WTC11 (cell line): ENCODE data around the gene TXNL4A. TPM values are rescaled to one million over a fixed set of nuclear protein-coding genes. Genes with fewer than 3 reads are reported as not detected.

Experiments used
- ATAC-seq: fragments of 200-7000 bp; cut with Tn5 transposase; 2 replicates; pipeline ENCODE4 v1.10.0; 2021; ENCODE audit warnings: mild to moderate bottlenecking, moderate library complexity
- CTCF ChIA-PET: fragments of 300-600 bp; sonication (Branson Sonifier 250); formaldehyde crosslinking; loops from one replicate; lab custom pipeline; 2021; ENCODE audit warnings: antibody characterized with exemption; lab: Charles Lee
- POLR2A ChIA-PET: fragments of 350-600 bp; sonication (Branson Sonifier 250); formaldehyde crosslinking; loops from one replicate; lab custom pipeline; 2021; ENCODE audit warnings: antibody characterized with exemption; lab: Charles Lee
- DNase-seq: peaks from one replicate; pipeline ENCODE4 v3.0.0; 2021; ENCODE audit warnings: low spot score
- H3K27ac Mint-ChIP-seq: 2 replicates; pipeline ENCODE4 v1.8.0; 2021; ENCODE audit warnings: mixed read lengths
- H3K27me3 Mint-ChIP-seq: 2 replicates; pipeline ENCODE4 v1.8.0; 2021; ENCODE audit warnings: low read depth, mild to moderate bottlenecking, moderate library complexity, mixed read lengths
- H3K36me3 Mint-ChIP-seq: 2 replicates; pipeline ENCODE4 v1.8.0; 2021; ENCODE audit warnings: mixed read lengths
- H3K4me1 Mint-ChIP-seq: 2 replicates; pipeline ENCODE4 v1.8.0; 2022; ENCODE audit warnings: mixed read lengths
- H3K4me3 Mint-ChIP-seq: 2 replicates; pipeline ENCODE4 v1.8.0; 2021; ENCODE audit warnings: mild to moderate bottlenecking, moderate library complexity, mixed read lengths
- H3K9me3 Mint-ChIP-seq: 2 replicates; pipeline ENCODE4 v1.8.0; 2021; ENCODE audit warnings: mixed read lengths
- ATF2 ChIP-seq: sonication (generic); formaldehyde crosslinking; IDR thresholded peaks from 2 replicates; pipeline ENCODE4 v1.8.1; 2022; ENCODE audit warnings: low read depth, missing genetic modification reagents, borderline replicate concordance
- CBFB ChIP-seq: sonication (generic); formaldehyde crosslinking; IDR thresholded peaks from 2 replicates; pipeline ENCODE4 v1.8.1; 2022; ENCODE audit warnings: mild to moderate bottlenecking, low read depth, missing genetic modification reagents
- E2F5 ChIP-seq: sonication (generic); formaldehyde crosslinking; IDR thresholded peaks from 2 replicates; pipeline ENCODE4 v1.8.1; 2022; ENCODE audit warnings: mild to moderate bottlenecking, moderate library complexity, missing genetic modification reagents
- ELF4 ChIP-seq: sonication (generic); formaldehyde crosslinking; IDR thresholded peaks from 2 replicates; pipeline ENCODE4 v1.8.1; 2022; ENCODE audit warnings: low read depth, mild to moderate bottlenecking, moderate library complexity, missing genetic modification reagents
- ERG ChIP-seq: fragments of 250-450 bp; sonication (Bioruptor Pico); IDR thresholded peaks from 2 replicates; pipeline ENCODE4 v1.8.0; 2021; ENCODE audit warnings: mild to moderate bottlenecking
- FOXK1 ChIP-seq: sonication (generic); formaldehyde crosslinking; IDR thresholded peaks from 2 replicates; pipeline ENCODE4 v1.8.0; 2022; ENCODE audit warnings: mild to moderate bottlenecking, moderate library complexity, missing genetic modification reagents
- GRHL2 ChIP-seq: fragments of 250-450 bp; sonication (Bioruptor Pico); IDR thresholded peaks from 2 replicates; pipeline ENCODE4 v1.8.0; 2022; ENCODE audit warnings: mild to moderate bottlenecking, moderate library complexity; ENCODE audit not compliant: insufficient replicate concordance, severe bottlenecking
- GTF2I ChIP-seq: fragments of 250-450 bp; sonication (Bioruptor Pico); conservative IDR thresholded peaks from 2 replicates; pipeline ENCODE4 v1.4.0; 2021; ENCODE audit warnings: mild to moderate bottlenecking
- HMGA2 ChIP-seq: fragments of 250-450 bp; sonication (Bioruptor Pico); IDR thresholded peaks from 2 replicates; pipeline ENCODE4 v1.4.0; 2021; ENCODE audit warnings: mild to moderate bottlenecking, moderate library complexity
- MAX ChIP-seq: sonication (generic); formaldehyde crosslinking; IDR thresholded peaks from 2 replicates; pipeline ENCODE4 v1.8.0; 2022; ENCODE audit warnings: mild to moderate bottlenecking, missing genetic modification reagents
- MYBL2 ChIP-seq: sonication (generic); formaldehyde crosslinking; IDR thresholded peaks from 2 replicates; pipeline ENCODE4 v1.8.1; 2023; ENCODE audit warnings: mild to moderate bottlenecking, moderate library complexity, missing genetic modification reagents
- SMAD3 ChIP-seq: sonication (generic); formaldehyde crosslinking; IDR thresholded peaks from 2 replicates; pipeline ENCODE4 v1.8.0; 2022; ENCODE audit warnings: missing genetic modification reagents, mild to moderate bottlenecking, borderline replicate concordance
- TEAD1 ChIP-seq: sonication (generic); formaldehyde crosslinking; IDR thresholded peaks from 2 replicates; pipeline ENCODE4 v1.8.0; 2022; ENCODE audit warnings: mild to moderate bottlenecking, missing genetic modification reagents
- TEAD4 ChIP-seq: sonication (generic); formaldehyde crosslinking; IDR thresholded peaks from 2 replicates; pipeline ENCODE4 v1.8.0; 2022; ENCODE audit warnings: mild to moderate bottlenecking, missing genetic modification reagents
- TP53 ChIP-seq: sonication (generic); formaldehyde crosslinking; IDR thresholded peaks from 2 replicates; pipeline ENCODE4 v1.8.1; 2023; ENCODE audit warnings: mild to moderate bottlenecking, missing genetic modification reagents
- USF2 ChIP-seq: sonication (generic); formaldehyde crosslinking; IDR thresholded peaks from 2 replicates; pipeline ENCODE4 v1.8.1; 2023; ENCODE audit warnings: mild to moderate bottlenecking, missing genetic modification reagents, moderate library complexity
- ZBTB21 ChIP-seq: sonication (generic); formaldehyde crosslinking; IDR thresholded peaks from 2 replicates; pipeline ENCODE4 v1.8.1; 2023; ENCODE audit warnings: mild to moderate bottlenecking, missing genetic modification reagents, borderline replicate concordance
- ZNF138 ChIP-seq: sonication (generic); formaldehyde crosslinking; conservative IDR thresholded peaks from 2 replicates; pipeline ENCODE4 v1.8.1; 2022; ENCODE audit warnings: mild to moderate bottlenecking, moderate library complexity, missing genetic modification reagents
- total RNA-seq: library from RNA; stranded (reverse); gene quantifications from 3 replicates; pipeline ENCODE4 v1.2.3, GENCODE V29; 2021
- TF ChIP-seq, protein P1 (sequence below): sonication (generic); formaldehyde crosslinking; IDR thresholded peaks from 2 replicates; pipeline ENCODE4 v1.8.0; 2022; ENCODE audit warnings: mild to moderate bottlenecking, missing genetic modification reagents
- TF ChIP-seq, protein P2 (sequence below): sonication (generic); formaldehyde crosslinking; IDR thresholded peaks from 2 replicates; pipeline ENCODE4 v1.8.0; 2023; ENCODE audit warnings: missing genetic modification reagents, mild to moderate bottlenecking, borderline replicate concordance
- TF ChIP-seq, protein P3 (sequence below): sonication (generic); formaldehyde crosslinking; IDR thresholded peaks from 2 replicates; pipeline ENCODE4 v1.8.1; 2023; ENCODE audit warnings: mild to moderate bottlenecking, moderate library complexity, missing genetic modification reagents

The TXNL4A gene
- total RNA-seq, 1 experiment from 2014 or later, result 157 TPM

DNA sequence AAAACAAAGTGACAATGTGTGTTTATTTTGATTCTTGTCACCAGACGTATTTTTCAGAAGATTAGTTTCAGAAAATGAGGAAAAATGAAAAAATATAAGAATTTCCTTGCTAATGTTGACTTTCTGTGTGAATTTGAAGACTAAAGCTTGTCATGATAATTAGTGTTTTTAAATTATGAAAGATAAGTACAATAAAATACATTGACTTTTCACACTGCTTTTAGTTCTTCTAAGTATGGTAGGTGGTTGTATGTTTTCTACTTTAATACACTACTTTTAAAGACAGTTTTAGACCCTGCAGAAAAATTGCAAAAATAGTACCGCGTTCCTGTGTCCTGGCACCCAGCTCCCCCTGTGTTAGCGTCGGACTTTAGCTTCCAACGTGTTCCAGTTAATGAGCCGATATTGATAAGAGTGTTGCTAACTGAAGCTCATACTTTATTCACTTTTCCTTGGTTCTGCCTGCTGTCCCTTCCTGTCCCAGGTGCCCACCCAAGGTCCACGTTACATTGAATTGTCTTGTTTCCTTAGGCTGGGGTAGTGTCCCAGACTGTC is 46.6 kb upstream of the TXNL4A start (continued):
- TF ChIP-seq ERG (CRISPR knock-in tag), result no peak

DNA sequence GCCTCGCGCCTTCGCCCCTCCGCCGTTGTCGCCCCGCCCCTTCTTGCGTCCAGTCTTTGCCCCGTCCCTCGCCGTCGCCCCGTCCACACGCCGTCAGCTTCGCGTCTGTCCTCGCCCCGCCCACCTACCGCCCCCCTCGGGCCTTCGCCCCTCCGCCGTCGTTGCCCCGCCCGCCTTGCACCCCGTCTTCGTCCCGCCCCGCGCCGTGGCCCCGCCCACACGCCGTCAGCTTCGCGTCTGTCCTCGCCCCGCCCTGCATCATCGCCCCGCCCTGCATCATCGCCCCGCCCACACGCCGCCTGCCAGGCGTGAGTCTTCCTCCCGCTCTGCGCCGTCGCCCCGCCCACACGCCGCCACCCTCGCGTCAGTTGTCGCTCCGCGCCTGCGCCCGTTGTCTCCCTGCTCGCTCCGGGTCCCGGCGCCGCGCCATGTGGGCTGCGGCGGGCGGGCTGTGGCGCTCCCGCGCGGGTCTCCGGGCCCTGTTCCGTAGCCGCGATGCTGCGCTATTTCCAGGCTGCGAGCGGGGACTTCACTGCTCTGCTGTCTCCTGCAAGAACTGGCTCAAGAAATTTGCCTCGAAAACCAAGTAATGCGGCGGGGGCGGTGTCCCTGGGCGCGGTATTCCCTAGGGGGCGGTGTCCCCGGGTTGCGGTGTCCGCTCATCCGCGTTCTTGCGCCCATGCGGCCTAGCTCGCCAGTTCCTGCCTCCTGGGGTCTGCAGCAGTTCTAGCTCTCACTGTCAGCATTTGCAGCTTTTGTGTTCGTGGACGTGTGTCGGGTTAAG is 45.9 kb upstream of the TXNL4A start, which contains the start of gene RBFA:
RBFA (plus strand) TSS at position 367 of the 784 bp plus-strand sequence; CDS start at position 429, 62 bp downstream.
- peak; percentile 100 for DNase-seq
- Mint-ChIP-seq H3K27ac (peak within 1 kb of the TSS; percentile 84), H3K27me3 (peaks cover 6% of the 10 kb centered on the region), H3K4me1 (peaks cover 25% of the 10 kb centered on the region), H3K4me3 (peak within 1 kb of the TSS; percentile 84), H3K36me3 (peaks cover 11% of the 10 kb centered on the region), H3K9me3 (no peaks in the 10 kb centered on the region)
- ChIA-PET POLR2A (interaction anchor here (0.6 to 1.4 kb wide), 8 partner anchors 14 to 1099 kb away, joined by 3 to 6 read pairs (median 4); partner anchors contain the start of gene ADNP2), CTCF (interaction anchor here (0.6 to 2.2 kb wide), 19 partner anchors 9 to 234 kb away, joined by 3 to 8 read pairs (median 4); partner anchors contain the start of gene ADNP2)
- ATAC-seq, result peak; percentile 88
- TF ChIP-seq HMGA2 (no peak), MYBL2 (peak; percentile 57; the same call in 1 of the 2 replicates), ELF4 (CRISPR knock-in tag) (0 out of 2 replicates have a peak, but pooled peaks have one; percentile 38), E2F5 (0 out of 2 replicates have a peak, but pooled peaks have one; percentile 44), TEAD4 (CRISPR knock-in tag) (peak; percentile 59; the same call in 1 of the 2 replicates), ATF2 (CRISPR knock-in tag) (no peak), GRHL2 (CRISPR knock-in tag) (no peak), GTF2I (CRISPR knock-in tag) (no peak), ZNF138 (CRISPR knock-in tag) (no peak), USF2 (CRISPR knock-in tag) (peak; percentile 51), ZBTB21 (CRISPR knock-in tag) (peak; percentile 49; the same call in 1 of the 2 replicates), TEAD1 (peak; percentile 33; the same call in 1 of the 2 replicates), SMAD3 (CRISPR knock-in tag) (peak; percentile 84; the same call in 1 of the 2 replicates), TP53 (peak; percentile 53; the same call in 1 of the 2 replicates), MAX (CRISPR knock-in tag) (peak; percentile 92; the same call in 1 of the 2 replicates), CBFB (CRISPR knock-in tag) (no peak), FOXK1 (CRISPR knock-in tag) (peak; percentile 60; the same call in 1 of the 2 replicates)
- TF ChIP-seq, protein P1, sequence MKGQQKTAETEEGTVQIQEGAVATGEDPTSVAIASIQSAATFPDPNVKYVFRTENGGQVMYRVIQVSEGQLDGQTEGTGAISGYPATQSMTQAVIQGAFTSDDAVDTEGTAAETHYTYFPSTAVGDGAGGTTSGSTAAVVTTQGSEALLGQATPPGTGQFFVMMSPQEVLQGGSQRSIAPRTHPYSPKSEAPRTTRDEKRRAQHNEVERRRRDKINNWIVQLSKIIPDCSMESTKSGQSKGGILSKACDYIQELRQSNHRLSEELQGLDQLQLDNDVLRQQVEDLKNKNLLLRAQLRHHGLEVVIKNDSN, result peak; percentile 54; the same call in 1 of the 2 replicates
- TF ChIP-seq, protein P2, sequence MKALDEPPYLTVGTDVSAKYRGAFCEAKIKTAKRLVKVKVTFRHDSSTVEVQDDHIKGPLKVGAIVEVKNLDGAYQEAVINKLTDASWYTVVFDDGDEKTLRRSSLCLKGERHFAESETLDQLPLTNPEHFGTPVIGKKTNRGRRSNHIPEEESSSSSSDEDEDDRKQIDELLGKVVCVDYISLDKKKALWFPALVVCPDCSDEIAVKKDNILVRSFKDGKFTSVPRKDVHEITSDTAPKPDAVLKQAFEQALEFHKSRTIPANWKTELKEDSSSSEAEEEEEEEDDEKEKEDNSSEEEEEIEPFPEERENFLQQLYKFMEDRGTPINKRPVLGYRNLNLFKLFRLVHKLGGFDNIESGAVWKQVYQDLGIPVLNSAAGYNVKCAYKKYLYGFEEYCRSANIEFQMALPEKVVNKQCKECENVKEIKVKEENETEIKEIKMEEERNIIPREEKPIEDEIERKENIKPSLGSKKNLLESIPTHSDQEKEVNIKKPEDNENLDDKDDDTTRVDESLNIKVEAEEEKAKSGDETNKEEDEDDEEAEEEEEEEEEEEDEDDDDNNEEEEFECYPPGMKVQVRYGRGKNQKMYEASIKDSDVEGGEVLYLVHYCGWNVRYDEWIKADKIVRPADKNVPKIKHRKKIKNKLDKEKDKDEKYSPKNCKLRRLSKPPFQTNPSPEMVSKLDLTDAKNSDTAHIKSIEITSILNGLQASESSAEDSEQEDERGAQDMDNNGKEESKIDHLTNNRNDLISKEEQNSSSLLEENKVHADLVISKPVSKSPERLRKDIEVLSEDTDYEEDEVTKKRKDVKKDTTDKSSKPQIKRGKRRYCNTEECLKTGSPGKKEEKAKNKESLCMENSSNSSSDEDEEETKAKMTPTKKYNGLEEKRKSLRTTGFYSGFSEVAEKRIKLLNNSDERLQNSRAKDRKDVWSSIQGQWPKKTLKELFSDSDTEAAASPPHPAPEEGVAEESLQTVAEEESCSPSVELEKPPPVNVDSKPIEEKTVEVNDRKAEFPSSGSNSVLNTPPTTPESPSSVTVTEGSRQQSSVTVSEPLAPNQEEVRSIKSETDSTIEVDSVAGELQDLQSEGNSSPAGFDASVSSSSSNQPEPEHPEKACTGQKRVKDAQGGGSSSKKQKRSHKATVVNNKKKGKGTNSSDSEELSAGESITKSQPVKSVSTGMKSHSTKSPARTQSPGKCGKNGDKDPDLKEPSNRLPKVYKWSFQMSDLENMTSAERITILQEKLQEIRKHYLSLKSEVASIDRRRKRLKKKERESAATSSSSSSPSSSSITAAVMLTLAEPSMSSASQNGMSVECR, result peak; percentile 88; the same call in 1 of the 2 replicates
- TF ChIP-seq, protein P3, sequence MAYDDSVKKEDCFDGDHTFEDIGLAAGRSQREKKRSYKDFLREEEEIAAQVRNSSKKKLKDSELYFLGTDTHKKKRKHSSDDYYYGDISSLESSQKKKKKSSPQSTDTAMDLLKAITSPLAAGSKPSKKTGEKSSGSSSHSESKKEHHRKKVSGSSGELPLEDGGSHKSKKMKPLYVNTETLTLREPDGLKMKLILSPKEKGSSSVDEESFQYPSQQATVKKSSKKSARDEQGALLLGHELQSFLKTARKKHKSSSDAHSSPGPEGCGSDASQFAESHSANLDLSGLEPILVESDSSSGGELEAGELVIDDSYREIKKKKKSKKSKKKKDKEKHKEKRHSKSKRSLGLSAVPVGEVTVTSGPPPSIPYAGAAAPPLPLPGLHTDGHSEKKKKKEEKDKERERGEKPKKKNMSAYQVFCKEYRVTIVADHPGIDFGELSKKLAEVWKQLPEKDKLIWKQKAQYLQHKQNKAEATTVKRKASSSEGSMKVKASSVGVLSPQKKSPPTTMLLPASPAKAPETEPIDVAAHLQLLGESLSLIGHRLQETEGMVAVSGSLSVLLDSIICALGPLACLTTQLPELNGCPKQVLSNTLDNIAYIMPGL (CRISPR knock-in tag), result peak; percentile 85
